Activated T-cell treated with anti-CD3 and anti-CD28 coated beads, Interleukin-2, amount 50 U/mL, for 48 hours (primary cell): Measurements from ENCODE around the gene HDDC2.
"Not testable (repeated sequence)": the region's sequence is repeated elsewhere in the genome, so short reads cannot be mapped to it uniquely, and the experiment has no call there.

Experiments
- DNase-seq, 2 experiments: peaks; one replicate each; pipeline ENCODE4 v3.0.0-alpha.2; 2020

HDDC2 gene

GRCh38 chr6:125304970-125305660, 3.3 kb upstream of the HDDC2 start:
- no peak for DNase-seq

GRCh38 chr6:125303512-125303854, 1.7 kb upstream of the HDDC2 start:
- no peak for DNase-seq

GRCh38 chr6:125302840-125303511, 1.2 kb upstream of the HDDC2 start:
- no peak for DNase-seq

- DNase-seq = no peak
Observed at GRCh38 chr6:125300992-125301434, 754 bp downstream of the HDDC2 start.

GRCh38 chr6:125299257-125299656, 2.5 kb downstream of the HDDC2 start:
- DNase-seq = no peak

- DNase-seq = no peak
Observed at GRCh38 chr6:125296471-125296870, 5.3 kb downstream of the HDDC2 start.

- no peak for DNase-seq
Observed at GRCh38 chr6:125294925-125295324, 6.8 kb downstream of the HDDC2 start.

- DNase-seq = no peak
Observed at GRCh38 chr6:125294036-125294435, 7.7 kb downstream of the HDDC2 start.

- no peak for DNase-seq
Observed at GRCh38 chr6:125293587-125293986, 8.2 kb downstream of the HDDC2 start.

GRCh38 chr6:125287718-125288117, 14.0 kb downstream of the HDDC2 start:
- DNase-seq = no peak

- DNase-seq = no peak
Observed at GRCh38 chr6:125285936-125286335, 15.8 kb downstream of the HDDC2 start.

- no peak for DNase-seq
Observed at GRCh38 chr6:125285353-125285752, 16.4 kb downstream of the HDDC2 start.

- not testable (repeated sequence) for DNase-seq
Observed at GRCh38 chr6:125282470-125282869, 19.3 kb downstream of the HDDC2 start.

- not testable (repeated sequence) for DNase-seq
Observed at GRCh38 chr6:125280370-125281035, 21.3 kb downstream of the HDDC2 start.

GRCh38 chr6:125279961-125280360, 21.8 kb downstream of the HDDC2 start:
- no peak for DNase-seq

GRCh38 chr6:125277838-125278237, 23.9 kb downstream of the HDDC2 start:
- DNase-seq = no peak

GRCh38 chr6:125275779-125276178, 26.0 kb downstream of the HDDC2 start:
- no peak for DNase-seq

GRCh38 chr6:125274935-125275334, 26.8 kb downstream of the HDDC2 start:
- no peak for DNase-seq

- no peak for DNase-seq
Observed at GRCh38 chr6:125273965-125274364, 27.8 kb downstream of the HDDC2 start.

- DNase-seq = no peak
Observed at GRCh38 chr6:125273251-125273650, 28.5 kb downstream of the HDDC2 start.

- DNase-seq = no peak
Observed at GRCh38 chr6:125271486-125272159, 30.1 kb downstream of the HDDC2 start.

- DNase-seq = no peak
Observed at GRCh38 chr6:125270380-125270779, 31.4 kb downstream of the HDDC2 start.

GRCh38 chr6:125269328-125269985, 32.3 kb downstream of the HDDC2 start:
- DNase-seq = no peak
